Panc1 (cell line): ENCODE data around the gene ZNF324. TPM values are rescaled to one million over a fixed set of nuclear protein-coding genes. Genes with fewer than 3 reads are reported as not detected.

Experiments
- ATAC-seq: fragments of 200-7000 bp; cut with Tn5 transposase; 2 replicates; pipeline ENCODE4 v1.9.1; 2020; ENCODE audit warnings: mild to moderate bottlenecking, moderate library complexity
- BruUV-seq: library from RNA; stranded (reverse); fragments of 400-500 nt; replicated peaks from 2 replicates; lab custom pipeline; 2021; lab: Mats Ljungman, UMichigan
- CTCF ChIA-PET: fragments of 300-600 bp; sonication (Branson Sonifier 250); formaldehyde crosslinking; loops from one replicate; lab custom pipeline; 2022; ENCODE audit warnings: antibody characterized with exemption; lab: Charles Lee
- POLR2A ChIA-PET: fragments of 300-600 bp; sonication (Branson Sonifier 250); formaldehyde crosslinking; loops from one replicate; lab custom pipeline; 2022; ENCODE audit warnings: antibody characterized with exemption; lab: Charles Lee
- DNase-seq: peaks from one replicate; pipeline ENCODE4 v3.0.0-alpha.2; 2010; ENCODE audit warnings: low read depth, low spot score
- H3K27ac ChIP-seq: 2 replicates; pipeline ENCODE4 v1.5.1; 2011; ENCODE audit warnings: mild to moderate bottlenecking, low read length, inconsistent platforms
- H3K27me3 ChIP-seq: fragments of 200-500 bp; sonication (Bioruptor generic); 2 replicates; pipeline ENCODE4 v1.6.0; 2014; ENCODE audit warnings: low read length, inconsistent platforms; ENCODE audit not compliant: control insufficient read depth, insufficient read depth
- H3K36me3 ChIP-seq: fragments of 200-500 bp; sonication (Bioruptor generic); 2 replicates; pipeline ENCODE4 v1.5.1; 2014; ENCODE audit warnings: inconsistent platforms, mild to moderate bottlenecking, low read length, moderate library complexity; ENCODE audit not compliant: control insufficient read depth, insufficient read depth
- H3K4me1 ChIP-seq: 2 replicates; pipeline ENCODE4 v1.5.1; 2011; ENCODE audit warnings: inconsistent platforms, mild to moderate bottlenecking, low read length, moderate library complexity; ENCODE audit not compliant: control insufficient read depth, insufficient read depth
- H3K4me3 ChIP-seq, 2 experiments: 2 replicates each; pipeline ENCODE4 v1.5.1; 2011 to 2012; ENCODE audit warnings: low read depth in 2 of 2, low read length in 2 of 2, mild to moderate bottlenecking in 2 of 2, inconsistent platforms in 1 of 2, moderate library complexity in 1 of 2
- H3K9me3 ChIP-seq: fragments of 200-500 bp; sonication (Bioruptor generic); 2 replicates; pipeline ENCODE4 v1.5.1; 2014; ENCODE audit warnings: low read depth, mild to moderate bottlenecking, inconsistent platforms, low read length, moderate library complexity; ENCODE audit not compliant: control insufficient read depth, insufficient read depth
- CTCF ChIP-seq: fragments of 450-650 bp; IDR thresholded peaks from 2 replicates; pipeline ENCODE4 v1.5.1; 2017; ENCODE audit warnings: mild to moderate bottlenecking
- POLR2AphosphoS5 ChIP-seq: IDR thresholded peaks from 2 replicates; pipeline ENCODE4 v1.6.1; 2012; ENCODE audit warnings: mild to moderate bottlenecking, low read depth, low read length, moderate library complexity
- REST ChIP-seq, 2 experiments: IDR thresholded peaks; 2 replicates each; pipeline ENCODE4 v1.6.1; 2011 to 2012; ENCODE audit warnings: low read depth in 2 of 2, control low read depth in 1 of 2, low read length in 1 of 2, mild to moderate bottlenecking in 1 of 2, moderate library complexity in 1 of 2; ENCODE audit not compliant: insufficient read depth in 1 of 2
- SIN3A ChIP-seq: IDR thresholded peaks from 2 replicates; pipeline ENCODE4 v1.6.1; 2012; ENCODE audit warnings: low read depth, mild to moderate bottlenecking, low read length, moderate library complexity, borderline replicate concordance; ENCODE audit not compliant: insufficient read depth
- TCF7L2 ChIP-seq: IDR thresholded peaks from 2 replicates; pipeline ENCODE4 v1.6.1; 2011; ENCODE audit warnings: mild to moderate bottlenecking, low read depth, low read length, inconsistent platforms
- in situ Hi-C: cut with HindIII; loops from 2 replicates; pipeline ENCODE4 v1.10.0; 2016; ENCODE audit warnings: low sequenced_read_pairs, low pct_unique_long_range_greater_than_20kb
- intact Hi-C: fragments of 100-400 bp; cut with micrococcal nuclease; formaldehyde crosslinking; loops from one replicate; pipeline ENCODE4 v1.10.0; 2022; ENCODE audit not compliant: unreplicated experiment
- total RNA-seq: library from RNA; stranded (reverse); gene quantifications from one replicate; pipeline ENCODE4 v1.2.1, GENCODE V29; 2021; ENCODE audit not compliant: unreplicated experiment

ZNF324 gene
- total RNA-seq, 1 experiment from 2014 or later, result 12.8 TPM

GRCh38 chr19:58473775-58474174 is 6.9 kb downstream of the ZNF324 start:
- in situ Hi-C loops (no loop called here), intact Hi-C loops (no loop called here)
- CTCF ChIA-PET, result no interaction called here
- ATAC-seq (no peak), DNase-seq (no peak)
- Histone ChIP-seq H3K36me3 (no peaks in the 10 kb centered on the region), H3K4me3 (no peak overlapping the region), H3K27ac (no peak overlapping the region), H3K9me3 (no peaks in the 10 kb centered on the region), H3K27me3 (no peaks in the 10 kb centered on the region), H3K4me1 (peaks cover 14% of the 10 kb centered on the region)
- TF ChIP-seq TCF7L2 (no peak), SIN3A (no peak), POLR2AphosphoS5 (0 out of 2 replicates have a peak, but pooled peaks have one; percentile 21), CTCF (no peak), REST (IDR thresholded peaks at IDR 0.05; ENCODE audit: insufficient read depth in 1 of 2, low read depth in 2 of 2, low read length in 1 of 2) (no peak)
- POLR2A ChIA-PET, result interaction anchor here (0.6 kb wide), 1 partner anchor 37 kb away, joined by 3 read pairs; no protein-coding TSS in a partner anchor
- no TSS peak for BruUV-seq

- peak overlapping the region; percentile 76 to 78 for H3K4me3 ChIP-seq
- H3K4me1 ChIP-seq, result peaks cover 14% of the 10 kb centered on the region
- no TSS peak for BruUV-seq
- CTCF ChIA-PET, result no interaction called here
- in situ Hi-C loops, result no loop called here
- POLR2A ChIA-PET, result no interaction called here
- no peaks in the 10 kb centered on the region for H3K27me3 ChIP-seq
- no peaks in the 10 kb centered on the region for H3K9me3 ChIP-seq
- no peaks in the 10 kb centered on the region for H3K36me3 ChIP-seq
- no peak for DNase-seq
- TF ChIP-seq TCF7L2, result no peak
- no peak; the same call in 1 of the 2 replicates for TF ChIP-seq POLR2AphosphoS5
- TF ChIP-seq CTCF, result no peak
- TF ChIP-seq SIN3A, result no peak
- no peak for TF ChIP-seq REST (IDR thresholded peaks at IDR 0.05; ENCODE audit: insufficient read depth in 1 of 2, low read depth in 2 of 2, low read length in 1 of 2)
- ATAC-seq, result no peak
- intact Hi-C loops, result no loop called here
- H3K27ac ChIP-seq, result peak overlapping the region; percentile 92
Observed at GRCh38 chr19:58474291-58474996, 7.6 kb downstream of the ZNF324 start.
